Upper lobe of left lung (tissue), 4 donors: ENCODE measurements around the gene KIRREL3.

Source experiments
- EP300 ChIP-seq, 4 donors: sonication (generic); formaldehyde crosslinking; IDR thresholded peaks; one replicate each; pipeline ENCODE4 v1.5.1; 2017; ENCODE audit warnings: antibody characterized with exemption in 4 of 4, control low read depth in 2 of 4
- POLR2A ChIP-seq, 4 donors: fragments of 450-650 bp; IDR thresholded peaks; one replicate each; pipeline ENCODE4 v1.5.1; 2016 to 2017; ENCODE audit warnings: antibody characterized with exemption in 4 of 4, mild to moderate bottlenecking in 2 of 4
- POLR2AphosphoS5 ChIP-seq, 2 donors: sonication (generic); formaldehyde crosslinking; IDR thresholded peaks; one replicate each; pipeline ENCODE4 v1.5.1; 2017; ENCODE audit warnings: antibody characterized with exemption in 2 of 2
- TF ChIP-seq, protein P1 (sequence below), 6 experiments: fragments of 450-650 bp in 4 of 6; fragments of 200-600 bp in 2 of 6; sonication (generic) in 2 of 6; IDR thresholded peaks; one replicate each; pipeline ENCODE4 v1.5.1; 2016 to 2019; ENCODE audit warnings: antibody characterized with exemption in 6 of 6

DNA sequence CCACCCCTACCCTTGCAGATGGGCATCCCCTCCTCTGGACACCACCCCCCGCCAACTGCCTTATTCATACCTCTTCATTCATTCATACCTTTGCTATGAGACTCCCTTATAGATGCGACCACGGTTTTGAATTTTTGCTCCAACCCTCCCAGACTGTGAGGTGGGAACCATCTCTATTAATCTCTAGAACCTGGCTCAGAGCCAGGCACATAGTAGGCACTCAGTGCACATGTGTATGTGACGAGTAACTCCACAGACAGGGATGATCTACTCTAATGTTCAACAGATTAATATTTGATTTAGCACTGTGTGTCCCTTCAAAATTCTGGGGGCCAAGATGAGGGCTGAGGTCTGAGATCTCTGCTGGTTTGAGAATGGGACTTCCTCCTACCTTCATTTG is 424.7 kb downstream of the KIRREL3 start:
- TF ChIP-seq, protein P1, sequence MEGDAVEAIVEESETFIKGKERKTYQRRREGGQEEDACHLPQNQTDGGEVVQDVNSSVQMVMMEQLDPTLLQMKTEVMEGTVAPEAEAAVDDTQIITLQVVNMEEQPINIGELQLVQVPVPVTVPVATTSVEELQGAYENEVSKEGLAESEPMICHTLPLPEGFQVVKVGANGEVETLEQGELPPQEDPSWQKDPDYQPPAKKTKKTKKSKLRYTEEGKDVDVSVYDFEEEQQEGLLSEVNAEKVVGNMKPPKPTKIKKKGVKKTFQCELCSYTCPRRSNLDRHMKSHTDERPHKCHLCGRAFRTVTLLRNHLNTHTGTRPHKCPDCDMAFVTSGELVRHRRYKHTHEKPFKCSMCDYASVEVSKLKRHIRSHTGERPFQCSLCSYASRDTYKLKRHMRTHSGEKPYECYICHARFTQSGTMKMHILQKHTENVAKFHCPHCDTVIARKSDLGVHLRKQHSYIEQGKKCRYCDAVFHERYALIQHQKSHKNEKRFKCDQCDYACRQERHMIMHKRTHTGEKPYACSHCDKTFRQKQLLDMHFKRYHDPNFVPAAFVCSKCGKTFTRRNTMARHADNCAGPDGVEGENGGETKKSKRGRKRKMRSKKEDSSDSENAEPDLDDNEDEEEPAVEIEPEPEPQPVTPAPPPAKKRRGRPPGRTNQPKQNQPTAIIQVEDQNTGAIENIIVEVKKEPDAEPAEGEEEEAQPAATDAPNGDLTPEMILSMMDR (IDR thresholded peaks at IDR 0.05), result no peak
- no peak for TF ChIP-seq POLR2A (IDR thresholded peaks at IDR 0.05)
- TF ChIP-seq POLR2AphosphoS5 (IDR thresholded peaks at IDR 0.05), result no peak
- TF ChIP-seq EP300 (IDR thresholded peaks at IDR 0.05), result no peak
